ENCODE measurements around the gene RAD51AP1. TPM values are rescaled to one million over a fixed set of nuclear protein-coding genes. Genes with fewer than 3 reads are reported as not detected.

Gene RAD51AP1
- total and polyA plus RNA-seq, 2 donors from 2014 or later: 0.52 to 2.9 TPM

DNA sequence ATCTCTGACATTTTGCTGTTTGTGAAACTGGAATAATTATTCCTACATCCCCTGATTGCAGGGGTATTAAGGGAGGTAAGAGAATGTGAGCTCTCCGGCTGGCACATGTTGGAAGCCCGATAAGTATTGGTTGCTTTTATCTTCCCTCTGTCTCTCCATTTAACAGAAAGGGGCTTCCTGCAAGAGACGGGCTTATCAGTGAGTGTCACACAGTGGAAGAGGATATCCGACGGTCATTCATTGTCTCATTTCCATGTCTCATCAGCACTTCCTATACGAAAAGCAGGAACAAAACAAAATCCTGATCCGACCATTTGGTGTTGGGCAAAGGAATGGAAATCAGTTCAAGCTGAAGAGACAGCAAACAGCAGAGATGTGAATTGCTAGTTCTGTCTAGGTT lies 34.0 kb downstream of the RAD51AP1 start:
- Histone ChIP-seq H3K9ac (ENCODE audit: low read length in 3 of 3) (no peak overlapping the region), H3K4me3 (ENCODE audit: low read length in 3 of 3) (no peak overlapping the region), H3K4me1 (ENCODE audit: control insufficient read depth in 2 of 3, insufficient read depth in 2 of 3, low read depth in 1 of 3, low read length in 3 of 3) (no peaks in the 10 kb centered on the region), H3K9me3 (ENCODE audit: control insufficient read depth in 2 of 3, insufficient read depth in 1 of 3, low read length in 3 of 3) (no peaks in the 10 kb centered on the region), H3K27ac (ENCODE audit: low read depth in 2 of 2, low read length in 2 of 2) (no peak overlapping the region), H3K27me3 (ENCODE audit: control insufficient read depth, insufficient read depth, low read length) (no peaks in the 10 kb centered on the region), H3K36me3 (ENCODE audit: control insufficient read depth in 2 of 3, insufficient read depth in 3 of 3, low read length in 3 of 3) (no peaks in the 10 kb centered on the region)
- FAIRE-seq (no peak), DNase-seq (peak in 1 of 5 donors; percentile 15)
- no peak for TF ChIP-seq CTCF (IDR thresholded peaks at IDR 0.05; ENCODE audit: borderline replicate concordance, extremely low read depth, insufficient read depth)
- intact Hi-C loops (cut with DNase I): no loop called here

- Histone ChIP-seq H3K9ac (ENCODE audit: low read length in 3 of 3) (no peak overlapping the region), H3K9me3 (ENCODE audit: control insufficient read depth in 2 of 3, insufficient read depth in 1 of 3, low read length in 3 of 3) (no peaks in the 10 kb centered on the region), H3K27ac (ENCODE audit: low read depth in 2 of 2, low read length in 2 of 2) (no peak overlapping the region), H3K27me3 (ENCODE audit: control insufficient read depth, insufficient read depth, low read length) (no peaks in the 10 kb centered on the region), H3K4me3 (ENCODE audit: low read length in 3 of 3) (no peak overlapping the region), H3K4me1 (ENCODE audit: control insufficient read depth in 2 of 3, insufficient read depth in 2 of 3, low read depth in 1 of 3, low read length in 3 of 3) (peaks cover 0 to 2% (median 0%) of the 10 kb centered on the region in 3 donors), H3K36me3 (ENCODE audit: control insufficient read depth in 2 of 3, insufficient read depth in 3 of 3, low read length in 3 of 3) (no peaks in the 10 kb centered on the region)
- TF ChIP-seq CTCF (IDR thresholded peaks at IDR 0.05; ENCODE audit: borderline replicate concordance, extremely low read depth, insufficient read depth): peak; percentile 3
- DNase-seq (peak in 1 of 5 donors; percentile 43), FAIRE-seq (no peak)
- intact Hi-C loops (cut with DNase I): no loop called here
Measured at GRCh38 chr12:4579305-4580102, 40.8 kb downstream of the RAD51AP1 start.

DNA sequence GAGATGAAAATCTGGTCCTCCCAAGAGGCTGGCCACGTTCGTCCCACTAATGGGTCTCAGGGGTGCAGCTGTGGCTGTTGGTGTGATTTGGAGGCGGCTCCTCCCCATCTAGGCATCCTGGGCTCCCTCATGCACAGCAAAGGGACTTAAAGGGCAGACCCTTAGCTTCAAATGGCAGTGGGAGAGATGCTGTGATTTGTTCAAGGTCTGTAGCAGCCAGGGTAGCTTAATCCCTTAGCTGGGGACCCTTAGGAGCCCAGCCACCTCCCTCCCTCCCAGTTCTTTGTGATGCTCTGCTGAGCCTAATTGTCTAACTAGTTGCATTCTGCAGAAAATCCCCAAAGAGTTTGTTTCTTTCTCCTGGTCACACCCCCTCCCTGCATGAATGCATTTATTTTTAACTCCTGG lies 41.6 kb downstream of the RAD51AP1 start:
- Histone ChIP-seq H3K4me3 (ENCODE audit: low read length in 3 of 3) (no peak overlapping the region), H3K27ac (ENCODE audit: low read depth in 2 of 2, low read length in 2 of 2) (no peak overlapping the region), H3K4me1 (ENCODE audit: control insufficient read depth in 2 of 3, insufficient read depth in 2 of 3, low read depth in 1 of 3, low read length in 3 of 3) (peaks cover 0 to 2% (median 0%) of the 10 kb centered on the region in 3 donors), H3K36me3 (ENCODE audit: control insufficient read depth in 2 of 3, insufficient read depth in 3 of 3, low read length in 3 of 3) (no peaks in the 10 kb centered on the region), H3K9me3 (ENCODE audit: control insufficient read depth in 2 of 3, insufficient read depth in 1 of 3, low read length in 3 of 3) (no peaks in the 10 kb centered on the region), H3K9ac (ENCODE audit: low read length in 3 of 3) (no peak overlapping the region), H3K27me3 (ENCODE audit: control insufficient read depth, insufficient read depth, low read length) (no peaks in the 10 kb centered on the region)
- TF ChIP-seq CTCF (IDR thresholded peaks at IDR 0.05; ENCODE audit: borderline replicate concordance, extremely low read depth, insufficient read depth): no peak
- intact Hi-C loops (cut with DNase I): no loop called here
- FAIRE-seq (no peak), DNase-seq (no peak)

Measured in kidney (tissue), 14 donors.